ENCODE results near the gene ZCCHC24. TPM values are rescaled to one million over a fixed set of nuclear protein-coding genes. Genes with fewer than 3 reads are reported as not detected.

ZCCHC24 gene
- total RNA-seq, 4 donors from 2014 or later, result 100 to 156 (median 120) TPM

- WGBS, result 79% methylated on average over 4 of the region's 4 CpGs
- peaks cover 0 to 4% (median 0%) of the 10 kb centered on the region in 4 donors for H3K9me3 ChIP-seq
- H3K4me3 ChIP-seq, result no peak overlapping the region
- H3K27ac ChIP-seq (replicated peaks in 1 of 4), result no peak overlapping the region
- no peaks in the 10 kb centered on the region for H3K27me3 ChIP-seq
- no peak for TF ChIP-seq CTCF (IDR thresholded peaks at IDR 0.05)
- no peak for TF ChIP-seq EP300 (IDR thresholded peaks at IDR 0.05)
- TF ChIP-seq POLR2AphosphoS5 (IDR thresholded peaks at IDR 0.05), result no peak
- TF ChIP-seq POLR2A (IDR thresholded peaks at IDR 0.05; ENCODE audit: low read depth), result no peak
- intact Hi-C loops (cut with DNase I), result no loop called here
- H3K36me3 ChIP-seq, result peaks cover 0 to 6% (median 0%) of the 10 kb centered on the region in 4 donors
- DNase-seq (ENCODE audit: extremely low spot score), result no peak
- no peaks in the 10 kb centered on the region for H3K4me1 ChIP-seq
Observed at GRCh38 chr10:79361726-79362397, 83.6 kb downstream of the ZCCHC24 start.

DNA sequence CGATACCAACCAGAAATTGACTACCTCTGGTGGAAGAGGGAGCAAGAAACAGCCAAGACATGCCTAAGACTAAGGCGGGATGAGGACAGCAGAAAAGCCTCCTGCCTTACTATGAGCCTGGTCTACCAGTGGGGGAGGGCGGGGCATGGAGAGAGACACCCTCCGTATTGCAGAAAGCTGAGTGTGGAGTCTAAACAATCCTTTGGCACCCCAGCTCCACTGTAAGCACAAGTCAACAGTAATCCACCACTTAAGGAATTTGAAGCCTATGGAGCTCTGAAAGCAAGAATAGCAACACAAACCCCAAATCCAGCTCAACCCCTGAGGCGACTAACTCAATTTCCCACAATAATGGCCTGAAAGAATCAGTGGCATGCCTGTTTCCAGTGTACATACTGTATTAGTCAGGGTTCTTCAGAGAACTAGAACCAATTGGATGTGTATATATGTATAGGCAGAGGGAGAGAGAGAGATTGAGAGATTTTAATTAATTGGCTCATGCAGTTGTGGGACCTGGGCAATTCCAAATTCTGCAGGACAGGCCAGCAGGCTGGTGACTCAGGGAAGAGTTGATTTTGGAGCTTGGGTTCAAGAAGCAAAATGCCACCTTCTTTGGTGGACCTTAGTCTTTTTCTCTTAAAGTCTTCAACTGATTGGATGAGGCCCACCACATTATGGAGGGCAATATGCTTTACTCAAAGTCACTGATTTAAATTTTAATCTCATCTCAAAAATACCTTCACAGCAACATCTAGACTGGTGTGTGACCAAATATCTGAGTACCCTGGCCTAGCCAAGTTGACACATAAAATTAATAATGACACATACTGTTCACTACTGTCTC lies 84.7 kb downstream of the ZCCHC24 start:
- 81% methylated on average over 5 of the region's 5 CpGs for WGBS
- Histone ChIP-seq H3K4me3 (no peak overlapping the region), H3K27me3 (no peaks in the 10 kb centered on the region), H3K27ac (replicated peaks in 1 of 4) (no peak overlapping the region), H3K4me1 (no peaks in the 10 kb centered on the region), H3K36me3 (peaks cover 0 to 13% (median 2%) of the 10 kb centered on the region in 4 donors), H3K9me3 (peaks cover 0 to 4% (median 0%) of the 10 kb centered on the region in 4 donors)
- intact Hi-C loops (cut with DNase I), result no loop called here
- TF ChIP-seq POLR2AphosphoS5 (IDR thresholded peaks at IDR 0.05), result no peak
- TF ChIP-seq EP300 (IDR thresholded peaks at IDR 0.05), result no peak
- TF ChIP-seq CTCF (IDR thresholded peaks at IDR 0.05), result no peak
- no peak for TF ChIP-seq POLR2A (IDR thresholded peaks at IDR 0.05; ENCODE audit: low read depth)
- DNase-seq (ENCODE audit: extremely low spot score), result no peak

DNA sequence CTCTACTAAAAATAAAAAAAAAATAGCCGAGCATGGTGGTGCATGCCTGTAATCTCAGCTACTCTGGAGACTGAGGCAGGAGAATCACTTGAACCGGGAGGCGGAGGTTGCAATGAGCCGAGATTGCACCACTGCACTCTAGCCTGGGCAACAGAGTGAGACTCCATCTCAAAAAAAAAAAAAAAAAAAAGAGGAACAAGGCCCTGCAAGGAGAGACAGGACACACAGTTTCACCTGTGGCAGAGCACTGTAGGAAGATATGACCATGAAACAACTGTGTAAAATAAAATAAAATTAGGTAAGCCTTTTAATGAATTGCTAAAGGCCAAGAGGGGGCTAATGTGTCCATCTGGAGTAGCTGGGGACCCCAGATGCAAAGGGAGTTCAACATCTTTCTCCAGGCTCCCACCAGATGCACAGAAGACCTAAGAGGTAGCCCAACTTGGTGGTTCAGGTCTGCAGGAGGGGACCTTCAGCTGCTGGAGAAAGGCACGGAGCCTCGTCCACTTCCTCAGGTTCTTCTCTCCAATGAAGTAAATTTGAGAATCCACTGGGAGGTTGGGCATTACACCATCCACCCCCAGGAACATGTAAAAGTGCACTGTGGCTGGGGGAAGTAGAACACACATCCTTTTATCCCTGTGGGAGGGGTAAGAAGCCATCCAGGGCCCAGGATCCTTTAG lies 85.5 kb downstream of the ZCCHC24 start:
- no peak overlapping the region for H3K27ac ChIP-seq (replicated peaks in 1 of 4)
- H3K27me3 ChIP-seq, result no peaks in the 10 kb centered on the region
- H3K4me3 ChIP-seq, result no peak overlapping the region
- H3K9me3 ChIP-seq, result peaks cover 0 to 4% (median 0%) of the 10 kb centered on the region in 4 donors
- no peak for DNase-seq (ENCODE audit: extremely low spot score)
- intact Hi-C loops (cut with DNase I), result no loop called here
- H3K4me1 ChIP-seq, result no peaks in the 10 kb centered on the region
- 94% methylated on average over 6 of the region's 6 CpGs for WGBS
- peaks cover 0 to 20% (median 9%) of the 10 kb centered on the region in 4 donors for H3K36me3 ChIP-seq
- TF ChIP-seq POLR2AphosphoS5 (IDR thresholded peaks at IDR 0.05) (no peak), EP300 (IDR thresholded peaks at IDR 0.05) (no peak), POLR2A (IDR thresholded peaks at IDR 0.05; ENCODE audit: low read depth) (no peak), CTCF (IDR thresholded peaks at IDR 0.05) (no peak)

DNA sequence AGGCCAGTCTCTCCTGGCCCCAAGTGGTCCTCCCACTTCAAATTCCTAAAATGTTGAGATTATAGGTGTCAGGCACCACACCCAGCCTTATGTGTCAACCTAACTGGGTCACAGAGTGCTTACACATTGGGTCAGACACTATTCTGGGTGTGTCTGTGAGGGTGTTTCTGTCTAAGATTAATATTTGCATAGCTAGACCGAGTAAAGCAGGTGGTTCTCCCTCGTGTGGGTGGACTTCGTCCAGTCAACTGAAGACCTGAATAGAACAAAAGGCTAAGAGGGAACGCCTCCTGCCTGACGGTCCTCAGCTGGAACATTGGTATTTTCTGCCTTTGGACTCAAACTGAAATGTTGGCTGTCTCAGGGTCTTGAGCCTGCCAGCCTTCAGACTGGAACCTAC lies 86.6 kb downstream of the ZCCHC24 start:
- Histone ChIP-seq H3K27ac (replicated peaks in 1 of 4) (no peak overlapping the region), H3K27me3 (no peaks in the 10 kb centered on the region), H3K9me3 (no peaks in the 10 kb centered on the region), H3K4me3 (no peak overlapping the region), H3K36me3 (peaks cover 10 to 32% (median 20%) of the 10 kb centered on the region in 4 donors), H3K4me1 (no peaks in the 10 kb centered on the region)
- 81% methylated on average over 5 of the region's 5 CpGs for WGBS
- intact Hi-C loops (cut with DNase I), result no loop called here
- DNase-seq (ENCODE audit: extremely low spot score), result no peak
- TF ChIP-seq CTCF (IDR thresholded peaks at IDR 0.05), result no peak
- no peak for TF ChIP-seq POLR2A (IDR thresholded peaks at IDR 0.05; ENCODE audit: low read depth)

Measured in esophagus muscularis mucosa (tissue), 4 donors.